ENCODE measurements around the gene ALDH1A2. TPM values are rescaled to one million over a fixed set of nuclear protein-coding genes. Genes with fewer than 3 reads are reported as not detected.

ALDH1A2 gene
- total RNA-seq, 1 experiment from 2014 or later: 4.0 TPM

DNA sequence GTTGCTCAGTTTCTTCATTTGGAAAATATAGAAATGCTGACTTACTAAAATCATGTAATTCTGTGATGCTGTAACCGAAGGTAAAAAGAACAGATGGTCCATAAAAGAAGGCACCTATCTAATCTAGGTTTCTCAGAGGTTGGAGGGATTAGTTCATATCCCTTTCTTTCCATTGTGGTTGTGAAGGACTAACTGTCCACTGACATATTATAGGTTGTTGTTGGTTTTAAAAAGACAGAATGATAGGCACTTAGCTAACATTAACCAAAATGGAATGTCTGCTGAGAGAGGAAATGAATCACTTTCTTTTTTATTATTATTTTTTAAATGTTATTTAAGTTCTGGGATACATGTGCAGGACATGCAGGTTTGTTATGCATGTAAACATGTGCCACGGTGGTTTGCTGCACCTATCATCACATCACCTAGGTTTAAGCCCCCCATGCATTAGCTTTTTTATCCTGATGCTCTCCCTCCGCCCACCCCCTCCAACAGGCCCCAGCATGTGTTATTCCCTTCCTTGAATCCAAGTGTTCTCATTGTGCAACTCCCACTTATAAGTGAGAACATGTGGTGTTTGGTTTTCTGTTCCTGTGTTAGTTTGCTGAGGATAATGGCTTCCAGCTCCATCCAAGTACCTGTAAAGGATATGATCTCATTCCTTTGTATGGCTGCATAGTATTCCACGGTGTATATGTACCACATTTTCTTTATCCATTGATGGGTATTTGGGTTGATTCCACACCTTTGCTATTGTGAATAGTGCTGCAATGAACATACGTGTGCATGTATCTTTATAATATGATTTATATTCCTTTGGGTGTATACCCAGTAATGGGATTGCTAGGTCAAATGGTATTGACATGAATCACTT, 45.8 kb downstream of the ALDH1A2 start:
- Histone ChIP-seq H4K20me1 (ENCODE audit: insufficient read depth) (no peaks in the 10 kb centered on the region), H3K4me3 (no peak overlapping the region), H3K27me3 (ENCODE audit: insufficient read depth, low read depth) (no peaks in the 10 kb centered on the region), H3K36me3 (ENCODE audit: low read depth) (no peaks in the 10 kb centered on the region), H3K4me2 (no peak overlapping the region), H3K9me2 (ENCODE audit: insufficient read depth) (no peaks in the 10 kb centered on the region), H3K79me2 (ENCODE audit: low read depth) (no peaks in the 10 kb centered on the region), H3K4me1 (replicated peaks; ENCODE audit: insufficient read depth) (no peaks in the 10 kb centered on the region), H2AFZ (no peak overlapping the region), H3K27ac (no peak overlapping the region), H3F3A (ENCODE audit: insufficient read depth, low read depth) (no peaks in the 10 kb centered on the region), H3K9me3 (ENCODE audit: insufficient read depth, low read depth) (no peaks in the 10 kb centered on the region)
- no peak for DNase-seq
- TF ChIP-seq, protein P1, sequence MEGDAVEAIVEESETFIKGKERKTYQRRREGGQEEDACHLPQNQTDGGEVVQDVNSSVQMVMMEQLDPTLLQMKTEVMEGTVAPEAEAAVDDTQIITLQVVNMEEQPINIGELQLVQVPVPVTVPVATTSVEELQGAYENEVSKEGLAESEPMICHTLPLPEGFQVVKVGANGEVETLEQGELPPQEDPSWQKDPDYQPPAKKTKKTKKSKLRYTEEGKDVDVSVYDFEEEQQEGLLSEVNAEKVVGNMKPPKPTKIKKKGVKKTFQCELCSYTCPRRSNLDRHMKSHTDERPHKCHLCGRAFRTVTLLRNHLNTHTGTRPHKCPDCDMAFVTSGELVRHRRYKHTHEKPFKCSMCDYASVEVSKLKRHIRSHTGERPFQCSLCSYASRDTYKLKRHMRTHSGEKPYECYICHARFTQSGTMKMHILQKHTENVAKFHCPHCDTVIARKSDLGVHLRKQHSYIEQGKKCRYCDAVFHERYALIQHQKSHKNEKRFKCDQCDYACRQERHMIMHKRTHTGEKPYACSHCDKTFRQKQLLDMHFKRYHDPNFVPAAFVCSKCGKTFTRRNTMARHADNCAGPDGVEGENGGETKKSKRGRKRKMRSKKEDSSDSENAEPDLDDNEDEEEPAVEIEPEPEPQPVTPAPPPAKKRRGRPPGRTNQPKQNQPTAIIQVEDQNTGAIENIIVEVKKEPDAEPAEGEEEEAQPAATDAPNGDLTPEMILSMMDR (conservative IDR thresholded peaks at IDR 0.05): no peak
- no peak for TF ChIP-seq EZH2 (IDR thresholded peaks at IDR 0.05; ENCODE audit: low read depth)
- intact Hi-C loops (cut with micrococcal nuclease; ENCODE audit: unreplicated experiment): no loop called here
- CTCF ChIA-PET: no interaction called here
- POLR2A ChIA-PET (ENCODE audit: unreplicated experiment): no interaction called here
- no TSS peak for BruUV-seq (replicated peaks)

DNA sequence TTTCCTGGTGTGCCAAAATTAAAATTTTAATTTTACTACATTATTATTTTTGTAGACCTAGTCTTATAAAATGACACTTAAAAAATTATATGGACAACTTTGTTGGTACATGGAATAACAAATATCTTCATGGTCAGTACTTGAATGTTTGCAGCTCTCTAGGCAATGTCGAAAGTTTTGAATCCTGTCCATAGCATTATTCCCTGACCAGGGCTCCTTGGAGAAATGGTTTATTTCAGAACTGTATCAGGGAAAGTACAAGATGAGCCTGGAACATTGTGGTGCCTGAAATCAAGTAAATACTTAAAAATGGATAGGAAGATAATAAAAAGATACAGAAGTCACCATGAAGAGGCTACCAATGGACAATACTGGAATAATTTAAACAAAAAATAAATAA, 47.6 kb downstream of the ALDH1A2 start:
- Histone ChIP-seq H3K9me2 (ENCODE audit: insufficient read depth) (no peaks in the 10 kb centered on the region), H3K4me3 (no peak overlapping the region), H3K36me3 (ENCODE audit: low read depth) (no peaks in the 10 kb centered on the region), H3K4me1 (replicated peaks; ENCODE audit: insufficient read depth) (no peaks in the 10 kb centered on the region), H4K20me1 (ENCODE audit: insufficient read depth) (no peaks in the 10 kb centered on the region), H3K9me3 (ENCODE audit: insufficient read depth, low read depth) (no peaks in the 10 kb centered on the region), H2AFZ (no peak overlapping the region), H3K4me2 (no peak overlapping the region), H3K27me3 (ENCODE audit: insufficient read depth, low read depth) (no peaks in the 10 kb centered on the region), H3K27ac (no peak overlapping the region), H3K79me2 (ENCODE audit: low read depth) (no peaks in the 10 kb centered on the region), H3F3A (ENCODE audit: insufficient read depth, low read depth) (no peaks in the 10 kb centered on the region)
- TF ChIP-seq, protein P1 (conservative IDR thresholded peaks at IDR 0.05): no peak
- no peak for TF ChIP-seq EZH2 (IDR thresholded peaks at IDR 0.05; ENCODE audit: low read depth)
- intact Hi-C loops (cut with micrococcal nuclease; ENCODE audit: unreplicated experiment): no loop called here
- BruUV-seq (replicated peaks): no TSS peak
- ChIA-PET CTCF (no interaction called here), POLR2A (ENCODE audit: unreplicated experiment) (no interaction called here)
- no peak for DNase-seq

DNA sequence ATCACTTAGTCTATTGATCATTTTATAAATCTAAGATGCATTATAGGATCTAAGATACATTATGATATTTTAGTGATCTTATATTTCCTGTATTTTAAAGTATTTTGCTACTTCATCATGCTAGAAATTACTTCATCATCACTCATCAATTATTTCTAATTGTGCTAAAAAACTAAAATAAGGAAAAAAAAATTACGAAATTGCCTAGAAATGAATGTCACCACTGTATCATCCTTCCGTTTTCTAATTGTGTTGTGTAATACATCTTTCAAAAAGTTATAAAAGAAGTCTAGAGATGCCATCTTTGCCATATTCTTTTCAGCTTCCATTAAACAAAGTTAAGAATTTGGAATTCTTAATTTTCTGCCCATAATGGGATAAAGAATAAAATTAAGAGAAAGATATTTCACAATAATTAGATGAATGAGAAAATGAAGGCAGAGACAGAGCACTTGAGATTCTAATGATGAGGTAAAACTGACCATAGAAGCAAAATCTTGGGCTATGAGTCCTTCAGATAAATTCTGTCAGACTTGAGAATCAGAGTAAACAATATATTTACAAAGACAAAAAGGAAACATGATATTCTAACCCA, 48.8 kb downstream of the ALDH1A2 start:
- Histone ChIP-seq H4K20me1 (ENCODE audit: insufficient read depth) (no peaks in the 10 kb centered on the region), H3K4me1 (replicated peaks; ENCODE audit: insufficient read depth) (no peaks in the 10 kb centered on the region), H3K9me2 (ENCODE audit: insufficient read depth) (no peaks in the 10 kb centered on the region), H3K27ac (no peak overlapping the region), H3K79me2 (ENCODE audit: low read depth) (no peaks in the 10 kb centered on the region), H2AFZ (no peak overlapping the region), H3K4me2 (no peak overlapping the region), H3K9me3 (ENCODE audit: insufficient read depth, low read depth) (no peaks in the 10 kb centered on the region), H3K27me3 (ENCODE audit: insufficient read depth, low read depth) (no peaks in the 10 kb centered on the region), H3K36me3 (ENCODE audit: low read depth) (no peaks in the 10 kb centered on the region), H3K4me3 (no peak overlapping the region), H3F3A (ENCODE audit: insufficient read depth, low read depth) (no peaks in the 10 kb centered on the region)
- DNase-seq: no peak
- intact Hi-C loops (cut with micrococcal nuclease; ENCODE audit: unreplicated experiment): no loop called here
- POLR2A ChIA-PET (ENCODE audit: unreplicated experiment): no interaction called here
- BruUV-seq (replicated peaks): no TSS peak
- CTCF ChIA-PET: no interaction called here
- TF ChIP-seq, protein P1 (conservative IDR thresholded peaks at IDR 0.05): no peak
- no peak for TF ChIP-seq EZH2 (IDR thresholded peaks at IDR 0.05; ENCODE audit: low read depth)
